MCF 10A (cell line): ENCODE results near the gene PARP12. TPM values are rescaled to one million over a fixed set of nuclear protein-coding genes. Genes with fewer than 3 reads are reported as not detected.

Source experiments
- BruUV-seq: library from RNA; stranded (reverse); fragments of 400-500 nt; replicated peaks from 2 replicates; lab custom pipeline; 2021; lab: Mats Ljungman, UMichigan
- CTCF ChIA-PET: fragments of 300-600 bp; sonication (Branson Sonifier 250); formaldehyde crosslinking; extraction: SDS; loops from one replicate; lab custom pipeline; 2021; ENCODE audit warnings: antibody characterized with exemption, inconsistent platforms; lab: Yijun Ruan, JAX
- POLR2A ChIA-PET: fragments of 300-600, 350-650 bp; sonication (Branson Sonifier 250); formaldehyde crosslinking; extraction: SDS; loops from one replicate; lab custom pipeline; 2020; ENCODE audit warnings: antibody characterized with exemption, inconsistent platforms; lab: Yijun Ruan, JAX
- DNase-seq: peaks from one replicate; pipeline ENCODE4 v3.0.0-alpha.2; 2018; ENCODE audit not compliant: unreplicated experiment
- H3K27ac Mint-ChIP-seq: one replicate; pipeline ENCODE4 v1.8.0; 2022; ENCODE audit warnings: mild to moderate bottlenecking, low read depth, mixed read lengths; ENCODE audit not compliant: unreplicated experiment
- H3K27me3 Mint-ChIP-seq: one replicate; pipeline ENCODE4 v1.8.0; 2022; ENCODE audit warnings: mixed read lengths; ENCODE audit not compliant: insufficient read depth, unreplicated experiment
- H3K36me3 Mint-ChIP-seq: one replicate; pipeline ENCODE4 v1.8.0; 2022; ENCODE audit warnings: mild to moderate bottlenecking, moderate library complexity, mixed read lengths; ENCODE audit not compliant: insufficient read depth, unreplicated experiment
- H3K4me1 Mint-ChIP-seq: one replicate; pipeline ENCODE4 v1.8.0; 2022; ENCODE audit warnings: mixed read lengths; ENCODE audit not compliant: insufficient read depth, unreplicated experiment
- H3K4me3 Mint-ChIP-seq: one replicate; pipeline ENCODE4 v1.8.0; 2022; ENCODE audit warnings: mild to moderate bottlenecking, moderate library complexity, mixed read lengths; ENCODE audit not compliant: unreplicated experiment
- H3K9me3 Mint-ChIP-seq: one replicate; pipeline ENCODE4 v1.8.0; 2022; ENCODE audit warnings: mixed read lengths; ENCODE audit not compliant: unreplicated experiment
- intact Hi-C: fragments of 100-400 bp; cut with micrococcal nuclease; formaldehyde crosslinking; loops from 2 replicates; pipeline ENCODE4 v1.14.1; 2022
- total RNA-seq: library from RNA; stranded (reverse); gene quantifications from 2 replicates; pipeline ENCODE4 v1.2.3, GENCODE V29; 2022
- TF ChIP-seq, protein P1 (sequence below): fragments of 200-600 bp; IDR thresholded peaks from one replicate; pipeline ENCODE4 v1.8.0; 2022; ENCODE audit warnings: antibody characterized with exemption, mild to moderate bottlenecking; ENCODE audit not compliant: unreplicated experiment

Gene PARP12
- total RNA-seq, 1 experiment from 2014 or later = 35.0 TPM

DNA sequence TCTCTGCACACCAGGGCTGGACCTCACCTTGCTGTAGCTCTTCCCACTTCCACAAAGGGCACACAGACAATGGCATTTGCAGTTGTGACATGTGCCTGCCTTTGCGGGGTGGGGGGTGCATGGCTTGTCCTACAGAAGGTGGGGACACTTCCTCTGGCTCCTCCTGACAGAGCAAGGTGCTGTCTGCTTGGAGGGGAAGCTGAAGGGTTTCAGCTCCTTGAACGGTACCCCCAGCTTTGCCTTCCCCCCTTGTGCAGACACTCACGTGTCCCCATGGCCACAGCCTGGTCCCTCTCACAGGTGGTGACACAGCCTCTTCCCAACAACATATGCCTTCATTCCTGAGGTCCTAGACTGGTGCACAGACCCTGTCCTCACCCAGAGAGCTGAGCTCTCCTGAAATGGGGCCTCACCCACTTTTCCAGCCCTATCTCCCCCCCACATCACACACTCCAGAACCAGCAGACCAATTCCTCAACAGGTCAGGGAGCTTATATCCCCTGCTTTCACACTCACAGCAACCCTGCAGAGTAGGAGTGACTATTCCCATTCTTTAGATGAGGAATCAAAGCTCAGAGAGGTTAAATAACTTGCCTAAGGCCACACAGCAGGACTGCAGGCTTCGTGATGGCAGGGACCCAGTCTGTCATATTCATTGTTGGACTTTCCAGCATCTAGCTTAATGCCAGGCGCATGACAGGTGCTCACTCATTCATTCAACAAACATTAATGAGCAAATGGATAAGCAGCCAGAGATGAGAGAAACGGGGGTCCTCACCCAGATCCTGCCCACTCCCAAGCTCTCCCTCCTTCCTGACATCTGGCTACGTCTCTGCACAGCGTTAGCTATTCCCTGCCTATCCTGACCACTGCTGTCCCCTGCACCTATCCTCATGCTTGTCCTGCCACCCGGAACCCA lies 44.4 kb downstream of the PARP12 start:
- TF ChIP-seq, protein P1, sequence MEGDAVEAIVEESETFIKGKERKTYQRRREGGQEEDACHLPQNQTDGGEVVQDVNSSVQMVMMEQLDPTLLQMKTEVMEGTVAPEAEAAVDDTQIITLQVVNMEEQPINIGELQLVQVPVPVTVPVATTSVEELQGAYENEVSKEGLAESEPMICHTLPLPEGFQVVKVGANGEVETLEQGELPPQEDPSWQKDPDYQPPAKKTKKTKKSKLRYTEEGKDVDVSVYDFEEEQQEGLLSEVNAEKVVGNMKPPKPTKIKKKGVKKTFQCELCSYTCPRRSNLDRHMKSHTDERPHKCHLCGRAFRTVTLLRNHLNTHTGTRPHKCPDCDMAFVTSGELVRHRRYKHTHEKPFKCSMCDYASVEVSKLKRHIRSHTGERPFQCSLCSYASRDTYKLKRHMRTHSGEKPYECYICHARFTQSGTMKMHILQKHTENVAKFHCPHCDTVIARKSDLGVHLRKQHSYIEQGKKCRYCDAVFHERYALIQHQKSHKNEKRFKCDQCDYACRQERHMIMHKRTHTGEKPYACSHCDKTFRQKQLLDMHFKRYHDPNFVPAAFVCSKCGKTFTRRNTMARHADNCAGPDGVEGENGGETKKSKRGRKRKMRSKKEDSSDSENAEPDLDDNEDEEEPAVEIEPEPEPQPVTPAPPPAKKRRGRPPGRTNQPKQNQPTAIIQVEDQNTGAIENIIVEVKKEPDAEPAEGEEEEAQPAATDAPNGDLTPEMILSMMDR = no peak
- intact Hi-C loops = no loop called here
- H3K4me3 Mint-ChIP-seq = no peak overlapping the region
- POLR2A ChIA-PET = interaction anchor here (0.6 kb wide), 1 partner anchor 8 kb away, joined by 3 read pairs; no protein-coding TSS in a partner anchor
- CTCF ChIA-PET = interaction anchor here (0.5 to 3.4 kb wide), 8 partner anchors 8 to 400 kb away, joined by 3 to 12 read pairs (median 4); no protein-coding TSS in a partner anchor
- no peaks in the 10 kb centered on the region for H3K9me3 Mint-ChIP-seq
- no TSS peak for BruUV-seq
- DNase-seq = no peak
- H3K27me3 Mint-ChIP-seq = no peaks in the 10 kb centered on the region
- H3K4me1 Mint-ChIP-seq = no peaks in the 10 kb centered on the region
- no peak overlapping the region for H3K27ac Mint-ChIP-seq
- H3K36me3 Mint-ChIP-seq = peaks cover 13% of the 10 kb centered on the region

- H3K27ac Mint-ChIP-seq = no peak overlapping the region
- intact Hi-C loops = no loop called here
- no TSS peak for BruUV-seq
Observed at GRCh38 chr7:140017543-140017942, 45.2 kb downstream of the PARP12 start.

DNA sequence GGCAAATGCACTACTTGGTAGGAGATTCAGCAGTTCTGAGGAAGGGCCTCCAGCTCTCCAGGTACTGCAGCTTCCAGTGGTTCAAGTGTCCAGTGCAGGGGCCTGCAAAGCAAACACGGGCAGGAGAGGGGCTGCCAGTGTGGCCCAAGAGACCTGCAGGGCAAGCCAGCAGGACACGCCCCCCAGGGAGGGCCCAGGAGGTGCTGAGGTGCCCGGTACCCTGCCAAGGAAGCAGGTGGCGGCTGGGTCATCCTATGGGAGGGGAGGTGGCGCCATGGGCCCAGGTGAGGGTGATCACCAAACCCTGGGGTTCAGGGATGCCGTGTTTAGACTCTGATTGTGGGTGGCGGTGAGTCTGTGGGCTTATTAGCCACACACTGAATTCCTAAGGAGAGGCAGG lies 45.7 kb downstream of the PARP12 start:
- CTCF ChIA-PET = interaction anchor here (0.8 to 3.4 kb wide), 5 partner anchors 14 to 517 kb away, joined by 3 to 12 read pairs (median 5); no protein-coding TSS in a partner anchor
- H3K27ac Mint-ChIP-seq = no peak overlapping the region
- POLR2A ChIA-PET = no interaction called here

More at GRCh38 chr7:140017543-140017942, 45.2 kb downstream of the PARP12 start:
- POLR2A ChIA-PET = interaction anchor here (0.6 kb wide), 1 partner anchor 8 kb away, joined by 3 read pairs; no protein-coding TSS in a partner anchor
- no peaks in the 10 kb centered on the region for H3K9me3 Mint-ChIP-seq
- no peaks in the 10 kb centered on the region for H3K4me1 Mint-ChIP-seq
- CTCF ChIA-PET = interaction anchor here (0.5 to 3.4 kb wide), 4 partner anchors 14 to 399 kb away, joined by 3 to 12 read pairs (median 9); no protein-coding TSS in a partner anchor
- no peaks in the 10 kb centered on the region for H3K27me3 Mint-ChIP-seq
- no peak for DNase-seq
- H3K4me3 Mint-ChIP-seq = no peak overlapping the region
- TF ChIP-seq, protein P1 = no peak
- H3K36me3 Mint-ChIP-seq = peaks cover 8% of the 10 kb centered on the region

More for the DNA sequence above, 45.7 kb downstream of the PARP12 start:
- TF ChIP-seq, protein P1 = no peak
- no TSS peak for BruUV-seq
- H3K4me3 Mint-ChIP-seq = no peak overlapping the region
- intact Hi-C loops = no loop called here
- no peak for DNase-seq
- no peaks in the 10 kb centered on the region for H3K27me3 Mint-ChIP-seq
- no peaks in the 10 kb centered on the region for H3K9me3 Mint-ChIP-seq
- H3K36me3 Mint-ChIP-seq = peaks cover 2% of the 10 kb centered on the region
- H3K4me1 Mint-ChIP-seq = no peaks in the 10 kb centered on the region
